ENCODE data around the gene TSC22D1. TPM values are rescaled to one million over a fixed set of nuclear protein-coding genes. Genes with fewer than 3 reads are reported as not detected.
"Not testable (repeated sequence)": the region's sequence is repeated elsewhere in the genome, so short reads cannot be mapped to it uniquely, and the experiment has no call there.

Gene TSC22D1
- total and polyA plus RNA-seq, 4 donors = 247 to 349 (median 291) TPM

DNA sequence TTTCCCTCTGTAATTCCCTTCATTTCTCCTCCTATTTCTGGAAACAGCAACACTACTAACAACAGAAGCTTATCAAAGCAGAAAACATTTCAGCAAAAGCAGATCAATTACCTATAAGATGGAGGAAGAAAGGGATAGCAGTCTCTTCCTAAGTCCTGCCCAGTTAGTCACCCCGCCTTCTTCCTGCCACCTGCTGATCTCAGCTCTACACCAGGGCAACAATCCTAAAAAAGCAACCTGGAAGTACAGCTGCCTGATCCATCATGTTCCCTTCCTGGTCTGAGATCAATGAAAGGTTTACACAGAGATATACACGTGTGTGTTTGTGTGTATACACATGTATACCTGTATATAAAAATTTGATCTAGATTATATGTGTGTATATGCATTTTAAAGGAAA is 59.4 kb downstream of the TSC22D1 start:
- H3K9me3 ChIP-seq (ENCODE audit: control insufficient read depth, insufficient read depth, low read length) = no peaks in the 10 kb centered on the region
- no peak overlapping the region for H3K27ac ChIP-seq (ENCODE audit: low read depth, low read length)
- H3K27me3 ChIP-seq (ENCODE audit: control insufficient read depth, insufficient read depth, low read length) = no peaks in the 10 kb centered on the region
- no CpG with 5 or more reads among the region's 2 CpGs for WGBS (ENCODE audit: insufficient coverage)
- no peak overlapping the region for H3K4me3 ChIP-seq (ENCODE audit: low read depth, low read length)
- H3K4me1 ChIP-seq (ENCODE audit: control insufficient read depth, insufficient read depth, low read length) = no peaks in the 10 kb centered on the region
- H3K36me3 ChIP-seq (ENCODE audit: control insufficient read depth, insufficient read depth, low read length) = no peaks in the 10 kb centered on the region
- DNase-seq (ENCODE audit: low read depth in 4 of 6, low spot score in 6 of 6) = no peak

DNA sequence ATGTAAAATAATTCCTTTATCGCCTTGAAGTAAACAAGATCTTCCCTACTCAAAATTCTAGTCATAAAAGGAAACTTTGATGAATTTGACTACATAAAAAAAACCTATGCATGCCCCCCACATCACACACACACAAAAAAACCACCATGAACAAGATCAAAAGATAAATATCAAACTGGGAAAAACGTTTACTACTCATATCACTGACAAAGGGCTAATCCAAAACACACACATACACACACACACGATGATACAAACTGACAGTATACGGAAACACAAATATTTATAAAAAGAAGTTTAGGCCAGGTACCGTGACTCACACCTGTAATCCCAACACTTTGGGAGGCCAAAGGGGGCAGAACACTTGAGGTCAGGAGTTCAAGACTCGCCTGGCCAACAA is 61.9 kb downstream of the TSC22D1 start:
- Histone ChIP-seq H3K27me3 (ENCODE audit: control insufficient read depth, insufficient read depth, low read length) (no peaks in the 10 kb centered on the region), H3K36me3 (ENCODE audit: control insufficient read depth, insufficient read depth, low read length) (peaks cover 4% of the 10 kb centered on the region), H3K9me3 (ENCODE audit: control insufficient read depth, insufficient read depth, low read length) (no peaks in the 10 kb centered on the region), H3K4me3 (ENCODE audit: low read depth, low read length) (no peak overlapping the region), H3K27ac (ENCODE audit: low read depth, low read length) (no peak overlapping the region), H3K4me1 (ENCODE audit: control insufficient read depth, insufficient read depth, low read length) (no peaks in the 10 kb centered on the region)
- 83% methylated on average over 2 of the region's 6 CpGs for WGBS (ENCODE audit: insufficient coverage)
- DNase-seq (ENCODE audit: low read depth in 4 of 6, low spot score in 6 of 6) = no peak

DNA sequence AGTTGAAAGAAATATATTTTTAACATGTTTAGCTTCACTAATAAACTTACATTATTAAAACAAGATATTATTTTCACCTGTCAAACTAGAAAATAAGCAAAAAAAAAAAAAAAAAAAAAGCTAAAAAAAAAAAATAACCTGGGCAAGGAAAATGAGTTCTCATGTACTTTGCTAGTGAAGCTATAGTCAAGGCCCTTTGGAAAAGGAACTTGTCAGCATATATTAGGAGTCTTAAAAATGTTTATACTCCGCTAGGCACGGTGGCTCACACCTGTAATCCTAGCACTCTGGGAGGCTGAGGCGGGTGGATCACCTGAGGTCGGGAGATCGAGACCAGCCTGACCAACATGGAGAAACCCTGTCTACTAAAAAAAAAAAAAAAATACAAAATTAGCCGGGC is 66.3 kb downstream of the TSC22D1 start:
- not testable (repeated sequence) for H3K36me3 ChIP-seq (ENCODE audit: control insufficient read depth, insufficient read depth, low read length); DNase-seq (ENCODE audit: low read depth in 4 of 6, low spot score in 6 of 6); H3K27ac ChIP-seq (ENCODE audit: low read depth, low read length); H3K4me3 ChIP-seq (ENCODE audit: low read depth, low read length); H3K9me3 ChIP-seq (ENCODE audit: control insufficient read depth, insufficient read depth, low read length); H3K27me3 ChIP-seq (ENCODE audit: control insufficient read depth, insufficient read depth, low read length); H3K4me1 ChIP-seq (ENCODE audit: control insufficient read depth, insufficient read depth, low read length)
- WGBS (ENCODE audit: insufficient coverage) = 100% methylated on average over 4 of the region's 6 CpGs

DNA sequence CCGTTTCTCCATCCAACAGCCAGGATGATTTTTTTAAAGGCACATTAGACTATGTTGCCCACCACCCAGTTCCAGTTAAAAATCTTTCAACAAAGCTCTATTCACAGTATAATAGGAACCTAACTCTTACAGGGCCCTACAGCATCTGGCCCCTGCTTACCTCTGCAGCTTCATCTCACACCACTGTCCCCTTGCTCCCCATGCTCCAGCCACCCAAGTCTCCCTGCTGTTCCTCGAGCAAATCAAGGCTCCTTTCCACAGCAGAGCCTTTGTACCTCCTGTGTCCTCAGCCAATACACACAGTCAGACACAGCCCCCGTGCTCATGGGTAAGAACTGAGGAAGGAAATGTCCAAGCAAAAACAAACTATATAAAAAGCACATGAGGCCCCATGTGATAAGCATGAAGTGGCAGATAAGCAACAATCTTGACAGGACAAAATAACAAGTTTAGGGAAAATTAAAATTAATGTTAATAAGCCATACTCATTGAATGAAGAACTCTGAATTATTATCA is 67.5 kb downstream of the TSC22D1 start:
- DNase-seq (ENCODE audit: low read depth in 4 of 6, low spot score in 6 of 6) = no peak
- no peaks in the 10 kb centered on the region for H3K27me3 ChIP-seq (ENCODE audit: control insufficient read depth, insufficient read depth, low read length)
- no peaks in the 10 kb centered on the region for H3K9me3 ChIP-seq (ENCODE audit: control insufficient read depth, insufficient read depth, low read length)
- no peak overlapping the region for H3K4me3 ChIP-seq (ENCODE audit: low read depth, low read length)
- no peak overlapping the region for H3K27ac ChIP-seq (ENCODE audit: low read depth, low read length)
- WGBS (ENCODE audit: insufficient coverage) = 47% methylated on average over 1 of the region's 3 CpGs
- peaks cover 2% of the 10 kb centered on the region for H3K4me1 ChIP-seq (ENCODE audit: control insufficient read depth, insufficient read depth, low read length)
- H3K36me3 ChIP-seq (ENCODE audit: control insufficient read depth, insufficient read depth, low read length) = peaks cover 4% of the 10 kb centered on the region

GRCh38 chr13:44507639-44508038 is 68.5 kb downstream of the TSC22D1 start:
- H3K27ac ChIP-seq (ENCODE audit: low read depth, low read length) = no peak overlapping the region
- DNase-seq (ENCODE audit: low read depth in 4 of 6, low spot score in 6 of 6) = no peak
- H3K36me3 ChIP-seq (ENCODE audit: control insufficient read depth, insufficient read depth, low read length) = peaks cover 4% of the 10 kb centered on the region
- H3K27me3 ChIP-seq (ENCODE audit: control insufficient read depth, insufficient read depth, low read length) = no peaks in the 10 kb centered on the region
- no peak overlapping the region for H3K4me3 ChIP-seq (ENCODE audit: low read depth, low read length)
- 13% methylated on average over 2 of the region's 4 CpGs for WGBS (ENCODE audit: insufficient coverage)
- peaks cover 2% of the 10 kb centered on the region for H3K4me1 ChIP-seq (ENCODE audit: control insufficient read depth, insufficient read depth, low read length)
- no peaks in the 10 kb centered on the region for H3K9me3 ChIP-seq (ENCODE audit: control insufficient read depth, insufficient read depth, low read length)

DNA sequence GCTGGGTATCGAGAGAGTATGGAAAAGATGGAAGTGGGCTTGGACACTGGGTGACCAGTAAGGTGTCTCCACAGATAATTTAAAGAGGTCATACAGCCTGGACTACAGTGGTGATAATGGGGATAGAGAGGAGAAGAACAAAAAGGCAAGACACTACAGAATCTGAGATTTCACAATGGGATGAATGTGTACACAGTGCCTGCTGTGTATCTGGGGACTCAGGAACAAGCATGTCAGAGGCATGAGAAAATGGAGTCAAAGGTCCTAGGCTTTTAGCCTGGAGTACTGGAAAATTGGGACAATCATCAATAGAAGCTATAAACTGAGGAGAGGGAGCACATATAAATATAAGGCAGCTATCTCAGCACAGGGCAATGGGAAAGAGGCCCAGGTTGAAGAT is 69.4 kb downstream of the TSC22D1 start:
- Histone ChIP-seq H3K4me3 (ENCODE audit: low read depth, low read length) (no peak overlapping the region), H3K9me3 (ENCODE audit: control insufficient read depth, insufficient read depth, low read length) (no peaks in the 10 kb centered on the region), H3K27me3 (ENCODE audit: control insufficient read depth, insufficient read depth, low read length) (no peaks in the 10 kb centered on the region), H3K4me1 (ENCODE audit: control insufficient read depth, insufficient read depth, low read length) (peaks cover 2% of the 10 kb centered on the region), H3K27ac (ENCODE audit: low read depth, low read length) (no peak overlapping the region), H3K36me3 (ENCODE audit: control insufficient read depth, insufficient read depth, low read length) (peaks cover 4% of the 10 kb centered on the region)
- WGBS (ENCODE audit: insufficient coverage) = 94% methylated on average over 1 of the region's 1 CpG
- no peak for DNase-seq (ENCODE audit: low read depth in 4 of 6, low spot score in 6 of 6)

GRCh38 chr13:44506251-44506650 is 69.9 kb downstream of the TSC22D1 start:
- Histone ChIP-seq H3K27ac (ENCODE audit: low read depth, low read length) (no peak overlapping the region), H3K4me3 (ENCODE audit: low read depth, low read length) (no peak overlapping the region), H3K9me3 (ENCODE audit: control insufficient read depth, insufficient read depth, low read length) (no peaks in the 10 kb centered on the region), H3K4me1 (ENCODE audit: control insufficient read depth, insufficient read depth, low read length) (peaks cover 2% of the 10 kb centered on the region), H3K36me3 (ENCODE audit: control insufficient read depth, insufficient read depth, low read length) (peaks cover 4% of the 10 kb centered on the region), H3K27me3 (ENCODE audit: control insufficient read depth, insufficient read depth, low read length) (no peaks in the 10 kb centered on the region)
- WGBS (ENCODE audit: insufficient coverage) = 80% methylated on average over 2 of the region's 3 CpGs
- no peak for DNase-seq (ENCODE audit: low read depth in 4 of 6, low spot score in 6 of 6)

DNA sequence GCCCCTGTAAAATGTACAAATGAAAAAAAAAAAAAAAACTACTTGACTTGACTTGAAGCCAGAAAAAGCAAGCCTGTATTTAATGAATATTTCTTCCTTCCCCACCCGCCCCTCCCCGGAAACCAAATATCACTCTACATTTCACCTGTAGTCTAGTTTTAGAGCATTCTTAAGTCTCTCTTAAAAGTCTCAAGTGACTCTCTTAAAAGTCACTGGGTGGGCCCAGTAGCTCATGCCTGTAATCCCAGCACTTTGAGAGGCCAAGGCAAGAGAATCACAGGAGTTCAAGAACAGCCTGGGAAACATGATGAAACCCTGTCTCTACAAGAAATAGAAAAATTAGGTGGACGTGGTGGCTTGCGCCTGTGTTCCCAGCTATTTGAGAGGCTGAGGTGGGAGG is 72.0 kb downstream of the TSC22D1 start:
- no peaks in the 10 kb centered on the region for H3K27me3 ChIP-seq (ENCODE audit: control insufficient read depth, insufficient read depth, low read length)
- H3K4me1 ChIP-seq (ENCODE audit: control insufficient read depth, insufficient read depth, low read length) = peaks cover 2% of the 10 kb centered on the region
- no peak overlapping the region for H3K4me3 ChIP-seq (ENCODE audit: low read depth, low read length)
- H3K36me3 ChIP-seq (ENCODE audit: control insufficient read depth, insufficient read depth, low read length) = no peaks in the 10 kb centered on the region
- no peak for DNase-seq (ENCODE audit: low read depth in 4 of 6, low spot score in 6 of 6)
- WGBS (ENCODE audit: insufficient coverage) = 93% methylated on average over 2 of the region's 4 CpGs
- no peak overlapping the region for H3K27ac ChIP-seq (ENCODE audit: low read depth, low read length)
- no peaks in the 10 kb centered on the region for H3K9me3 ChIP-seq (ENCODE audit: control insufficient read depth, insufficient read depth, low read length)

DNA sequence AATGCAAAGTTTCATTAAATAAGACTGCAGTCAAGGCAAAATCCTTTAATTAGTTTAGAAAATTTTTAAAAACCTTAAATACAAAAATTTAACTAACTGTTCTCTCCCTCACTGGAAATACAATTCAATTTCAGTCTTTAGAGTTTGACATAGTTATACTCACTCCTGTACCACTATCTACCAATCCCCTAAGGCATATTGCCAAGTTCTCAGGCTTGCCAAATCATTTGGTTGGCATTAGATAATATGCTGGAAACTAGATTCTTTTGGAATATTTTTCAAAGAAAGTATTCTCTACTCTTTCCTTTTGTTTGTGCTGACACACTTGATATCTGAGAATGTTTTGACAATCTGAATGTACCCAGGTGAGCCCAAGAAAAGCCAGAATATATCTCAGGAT is 77.2 kb downstream of the TSC22D1 start:
- Histone ChIP-seq H3K36me3 (ENCODE audit: control insufficient read depth, insufficient read depth, low read length) (no peaks in the 10 kb centered on the region), H3K9me3 (ENCODE audit: control insufficient read depth, insufficient read depth, low read length) (no peaks in the 10 kb centered on the region), H3K4me1 (ENCODE audit: control insufficient read depth, insufficient read depth, low read length) (no peaks in the 10 kb centered on the region), H3K4me3 (ENCODE audit: low read depth, low read length) (no peak overlapping the region), H3K27me3 (ENCODE audit: control insufficient read depth, insufficient read depth, low read length) (no peaks in the 10 kb centered on the region), H3K27ac (ENCODE audit: low read depth, low read length) (no peak overlapping the region)
- peak in 1 of 6 donors; percentile 42 for DNase-seq (ENCODE audit: low read depth in 4 of 6, low spot score in 6 of 6)

DNA sequence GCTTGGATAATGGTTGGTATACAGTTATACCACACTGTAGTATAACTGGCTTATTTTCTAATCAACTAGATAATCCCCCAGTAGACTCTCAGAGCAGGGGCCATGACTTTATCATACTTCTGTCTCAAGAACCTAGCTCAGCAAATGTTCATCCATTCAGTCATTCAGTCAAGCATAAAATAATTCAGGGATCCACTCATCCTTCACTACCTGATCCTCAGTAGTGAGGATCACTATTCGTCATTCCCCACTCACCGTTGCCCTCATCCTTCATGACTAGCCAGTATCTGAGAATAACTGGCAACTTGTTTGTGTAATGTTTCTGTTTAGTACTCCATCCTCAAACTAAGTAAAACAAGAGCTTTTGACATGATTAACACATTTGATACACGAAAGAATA is 77.6 kb downstream of the TSC22D1 start:
- Histone ChIP-seq H3K9me3 (ENCODE audit: control insufficient read depth, insufficient read depth, low read length) (no peaks in the 10 kb centered on the region), H3K36me3 (ENCODE audit: control insufficient read depth, insufficient read depth, low read length) (no peaks in the 10 kb centered on the region), H3K4me1 (ENCODE audit: control insufficient read depth, insufficient read depth, low read length) (no peaks in the 10 kb centered on the region), H3K27me3 (ENCODE audit: control insufficient read depth, insufficient read depth, low read length) (no peaks in the 10 kb centered on the region), H3K4me3 (ENCODE audit: low read depth, low read length) (no peak overlapping the region), H3K27ac (ENCODE audit: low read depth, low read length) (no peak overlapping the region)
- no peak for DNase-seq (ENCODE audit: low read depth in 4 of 6, low spot score in 6 of 6)
- no CpG with 5 or more reads among the region's 3 CpGs for WGBS (ENCODE audit: insufficient coverage)

Data from spinal cord (tissue), 10 donors.